Neural cell (in vitro differentiated cells): ENCODE results near the gene SLC39A7.

Experiments
- EP300 ChIP-seq: fragments of 450-650 bp; conservative IDR thresholded peaks from 2 replicates; pipeline ENCODE4 v1.6.1; 2014; ENCODE audit warnings: antibody characterized with exemption, mild to moderate bottlenecking, moderate library complexity; ENCODE audit not compliant: poor library complexity, severe bottlenecking
- EZH2 ChIP-seq: fragments of 200-600, 300-800 bp; shearing (Covaris generic), sonication (generic); IDR thresholded peaks from 2 replicates; pipeline ENCODE4 v1.6.1; 2014; ENCODE audit warnings: antibody characterized with exemption, low read length, borderline replicate concordance, mild to moderate bottlenecking; ENCODE audit not compliant: insufficient read depth, poor library complexity, severe bottlenecking
- MXI1 ChIP-seq: fragments of 450-650 bp; conservative IDR thresholded peaks from 2 replicates; pipeline ENCODE4 v1.6.1; 2014; ENCODE audit warnings: antibody characterized with exemption, mild to moderate bottlenecking; ENCODE audit not compliant: poor library complexity, severe bottlenecking
- POLR2AphosphoS5 ChIP-seq: IDR thresholded peaks from 2 replicates; pipeline ENCODE4 v1.6.1; 2012
- RAD21 ChIP-seq: fragments of 450-650 bp; conservative IDR thresholded peaks from 2 replicates; pipeline ENCODE4 v1.6.1; 2014; ENCODE audit warnings: antibody characterized with exemption, mild to moderate bottlenecking, moderate library complexity
- SMC3 ChIP-seq: fragments of 450-650 bp; conservative IDR thresholded peaks from 2 replicates; pipeline ENCODE4 v1.6.1; 2014; ENCODE audit warnings: antibody characterized with exemption, mild to moderate bottlenecking, moderate library complexity; ENCODE audit not compliant: poor library complexity
- TAF1 ChIP-seq: IDR thresholded peaks from 2 replicates; pipeline ENCODE4 v1.6.1; 2012; ENCODE audit warnings: low read depth
- TF ChIP-seq, protein P1 (sequence below): fragments of 450-650 bp; IDR thresholded peaks from 2 replicates; pipeline ENCODE4 v1.5.1; 2014; ENCODE audit warnings: antibody characterized with exemption, mild to moderate bottlenecking, moderate library complexity; ENCODE audit not compliant: poor library complexity, severe bottlenecking
- TF ChIP-seq, protein P2 (sequence below): IDR thresholded peaks from 2 replicates; pipeline ENCODE4 v1.6.1; 2012; ENCODE audit warnings: borderline replicate concordance

DNA sequence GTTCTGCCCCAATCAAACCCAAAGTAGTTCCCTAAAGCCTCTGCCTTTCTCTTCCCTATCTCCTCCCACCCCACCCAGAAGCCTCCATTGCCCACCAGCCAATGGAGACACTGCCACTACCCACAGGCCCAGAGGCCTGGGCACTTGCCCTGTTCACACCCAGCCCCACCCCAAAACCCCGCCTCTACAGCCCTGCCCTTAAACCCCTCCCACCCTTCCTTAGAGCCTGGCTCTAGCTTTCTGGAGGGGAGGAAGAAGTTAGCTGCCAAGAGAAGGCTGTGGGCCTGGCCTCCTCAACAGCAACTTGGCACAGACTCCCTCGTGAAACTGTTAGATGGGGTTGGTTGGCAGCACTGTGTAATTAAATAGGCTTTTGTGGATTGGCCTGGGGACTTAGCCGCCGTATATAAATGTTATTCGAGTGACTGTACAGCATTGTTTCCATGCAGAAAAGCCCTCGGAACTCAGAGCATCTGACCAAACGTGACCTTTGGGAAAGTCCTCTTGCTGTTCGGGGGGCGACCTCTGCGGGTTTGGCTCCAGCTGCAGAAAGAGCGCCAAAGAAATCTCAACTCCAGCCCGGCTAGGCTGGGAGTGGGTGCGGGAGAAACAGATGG is 39.8 kb upstream of the SLC39A7 start:
- TF ChIP-seq, protein P1, sequence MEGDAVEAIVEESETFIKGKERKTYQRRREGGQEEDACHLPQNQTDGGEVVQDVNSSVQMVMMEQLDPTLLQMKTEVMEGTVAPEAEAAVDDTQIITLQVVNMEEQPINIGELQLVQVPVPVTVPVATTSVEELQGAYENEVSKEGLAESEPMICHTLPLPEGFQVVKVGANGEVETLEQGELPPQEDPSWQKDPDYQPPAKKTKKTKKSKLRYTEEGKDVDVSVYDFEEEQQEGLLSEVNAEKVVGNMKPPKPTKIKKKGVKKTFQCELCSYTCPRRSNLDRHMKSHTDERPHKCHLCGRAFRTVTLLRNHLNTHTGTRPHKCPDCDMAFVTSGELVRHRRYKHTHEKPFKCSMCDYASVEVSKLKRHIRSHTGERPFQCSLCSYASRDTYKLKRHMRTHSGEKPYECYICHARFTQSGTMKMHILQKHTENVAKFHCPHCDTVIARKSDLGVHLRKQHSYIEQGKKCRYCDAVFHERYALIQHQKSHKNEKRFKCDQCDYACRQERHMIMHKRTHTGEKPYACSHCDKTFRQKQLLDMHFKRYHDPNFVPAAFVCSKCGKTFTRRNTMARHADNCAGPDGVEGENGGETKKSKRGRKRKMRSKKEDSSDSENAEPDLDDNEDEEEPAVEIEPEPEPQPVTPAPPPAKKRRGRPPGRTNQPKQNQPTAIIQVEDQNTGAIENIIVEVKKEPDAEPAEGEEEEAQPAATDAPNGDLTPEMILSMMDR: no peak
- TF ChIP-seq, protein P2, sequence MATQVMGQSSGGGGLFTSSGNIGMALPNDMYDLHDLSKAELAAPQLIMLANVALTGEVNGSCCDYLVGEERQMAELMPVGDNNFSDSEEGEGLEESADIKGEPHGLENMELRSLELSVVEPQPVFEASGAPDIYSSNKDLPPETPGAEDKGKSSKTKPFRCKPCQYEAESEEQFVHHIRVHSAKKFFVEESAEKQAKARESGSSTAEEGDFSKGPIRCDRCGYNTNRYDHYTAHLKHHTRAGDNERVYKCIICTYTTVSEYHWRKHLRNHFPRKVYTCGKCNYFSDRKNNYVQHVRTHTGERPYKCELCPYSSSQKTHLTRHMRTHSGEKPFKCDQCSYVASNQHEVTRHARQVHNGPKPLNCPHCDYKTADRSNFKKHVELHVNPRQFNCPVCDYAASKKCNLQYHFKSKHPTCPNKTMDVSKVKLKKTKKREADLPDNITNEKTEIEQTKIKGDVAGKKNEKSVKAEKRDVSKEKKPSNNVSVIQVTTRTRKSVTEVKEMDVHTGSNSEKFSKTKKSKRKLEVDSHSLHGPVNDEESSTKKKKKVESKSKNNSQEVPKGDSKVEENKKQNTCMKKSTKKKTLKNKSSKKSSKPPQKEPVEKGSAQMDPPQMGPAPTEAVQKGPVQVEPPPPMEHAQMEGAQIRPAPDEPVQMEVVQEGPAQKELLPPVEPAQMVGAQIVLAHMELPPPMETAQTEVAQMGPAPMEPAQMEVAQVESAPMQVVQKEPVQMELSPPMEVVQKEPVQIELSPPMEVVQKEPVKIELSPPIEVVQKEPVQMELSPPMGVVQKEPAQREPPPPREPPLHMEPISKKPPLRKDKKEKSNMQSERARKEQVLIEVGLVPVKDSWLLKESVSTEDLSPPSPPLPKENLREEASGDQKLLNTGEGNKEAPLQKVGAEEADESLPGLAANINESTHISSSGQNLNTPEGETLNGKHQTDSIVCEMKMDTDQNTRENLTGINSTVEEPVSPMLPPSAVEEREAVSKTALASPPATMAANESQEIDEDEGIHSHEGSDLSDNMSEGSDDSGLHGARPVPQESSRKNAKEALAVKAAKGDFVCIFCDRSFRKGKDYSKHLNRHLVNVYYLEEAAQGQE: no peak
- TF ChIP-seq EP300: no peak
- TF ChIP-seq RAD21: no peak
- no peak for TF ChIP-seq TAF1
- TF ChIP-seq EZH2: no peak
- TF ChIP-seq POLR2AphosphoS5: no peak
- no peak for TF ChIP-seq MXI1
- no peak for TF ChIP-seq SMC3
